ENCODE results near the gene TSR3.

TSR3 gene

GRCh38 chr16:1335996-1336395, 15.7 kb downstream of the TSR3 start:
- H3K4me3 ChIP-seq (ENCODE audit: low read length): no peak overlapping the region

GRCh38 chr16:1335211-1335971, 16.3 kb downstream of the TSR3 start:
- H3K4me3 ChIP-seq (ENCODE audit: low read length): no peak overlapping the region
- no peak for TF ChIP-seq CTCF (conservative IDR thresholded peaks at IDR 0.05; ENCODE audit: low read depth, low read length)
- no peak for DNase-seq (ENCODE audit: low read depth)

More at GRCh38 chr16:1335996-1336395, 15.7 kb downstream of the TSR3 start:
- DNase-seq (ENCODE audit: low read depth): no peak
- no peak for TF ChIP-seq CTCF (conservative IDR thresholded peaks at IDR 0.05; ENCODE audit: low read depth, low read length)

- no peak overlapping the region for H3K4me3 ChIP-seq (ENCODE audit: low read length)
- no peak for DNase-seq (ENCODE audit: low read depth)
- no peak for TF ChIP-seq CTCF (conservative IDR thresholded peaks at IDR 0.05; ENCODE audit: low read depth, low read length)
These were observed 16.9 kb downstream of the TSR3 start for GRCh38 chr16:1334739-1335138.

- no peak overlapping the region for H3K4me3 ChIP-seq (ENCODE audit: low read length)
- DNase-seq (ENCODE audit: low read depth): no peak
- TF ChIP-seq CTCF (conservative IDR thresholded peaks at IDR 0.05; ENCODE audit: low read depth, low read length): no peak
These were observed 17.6 kb downstream of the TSR3 start for GRCh38 chr16:1333854-1334700.

- TF ChIP-seq CTCF (conservative IDR thresholded peaks at IDR 0.05; ENCODE audit: low read depth, low read length): no peak
- H3K4me3 ChIP-seq (ENCODE audit: low read length): no peak within 1 kb of the TSS
- no peak for DNase-seq (ENCODE audit: low read depth)
These were observed 18.4 kb downstream of the TSR3 start, which contains the start of gene BAIAP3 for GRCh38 chr16:1333149-1333812. TSS of gene BAIAP3 (plus strand) at chr16:1333645. CDS start at chr16:1338550, 4,905 bp downstream.

GRCh38 chr16:1332618-1333148, 19.0 kb downstream of the TSR3 start:
- DNase-seq (ENCODE audit: low read depth): no peak
- no peak for TF ChIP-seq CTCF (conservative IDR thresholded peaks at IDR 0.05; ENCODE audit: low read depth, low read length)
- no peak overlapping the region for H3K4me3 ChIP-seq (ENCODE audit: low read length)

Measured in retinal pigment epithelial cell (primary cell).